IMR-90 (cell line): Measurements from ENCODE around the gene YBX2. TPM values are rescaled to one million over a fixed set of nuclear protein-coding genes. Genes with fewer than 3 reads are reported as not detected.

Experiments
- ATAC-seq: fragments of 200-7000 bp; cut with Tn5 transposase; 2 replicates; pipeline ENCODE4 v1.9.1; 2020; ENCODE audit warnings: low read depth, mild to moderate bottlenecking, moderate library complexity
- BruUV-seq: library from RNA; stranded (reverse); fragments of 400-500 nt; replicated peaks from 2 replicates; lab custom pipeline; 2021; lab: Mats Ljungman, UMichigan
- CTCF ChIA-PET: fragments of 300-600 bp; formaldehyde crosslinking; extraction: SDS; loops from one replicate; lab custom pipeline; 2021; ENCODE audit warnings: antibody characterized with exemption; lab: Yijun Ruan, JAX
- POLR2A ChIA-PET: fragments of 300-600 bp; sonication (Branson Sonifier 250); formaldehyde crosslinking; loops from one replicate; lab custom pipeline; 2022; ENCODE audit warnings: antibody characterized with exemption; ENCODE audit not compliant: unreplicated experiment; lab: Charles Lee
- DNase-seq: peaks from one replicate; pipeline ENCODE4 v3.0.0; 2013
- H2AFZ ChIP-seq: replicated peaks from 2 replicates; pipeline ENCODE3; 2013; ENCODE audit warnings: low read length, mild to moderate bottlenecking; ENCODE audit not compliant: poor library complexity
- H2AK5ac ChIP-seq: 2 replicates; pipeline ENCODE4 v1.6.1; 2013; ENCODE audit warnings: low read depth, low read length, inconsistent platforms
- H2AK9ac ChIP-seq: replicated peaks from 2 replicates; pipeline ENCODE3; 2013; ENCODE audit warnings: mild to moderate bottlenecking, low read depth, low read length, moderate library complexity; ENCODE audit not compliant: poor library complexity
- H2BK120ac ChIP-seq: 2 replicates; pipeline ENCODE4 v1.6.1; 2013; ENCODE audit warnings: low read depth, low read length, inconsistent platforms
- H2BK15ac ChIP-seq: 3 replicates; pipeline ENCODE4 v1.6.1; 2013; ENCODE audit warnings: low read depth, low read length, inconsistent platforms
- H2BK20ac ChIP-seq: 2 replicates; pipeline ENCODE4 v1.6.1; 2013; ENCODE audit warnings: low read depth, mild to moderate bottlenecking, inconsistent platforms, low read length, moderate library complexity
- H2BK5ac ChIP-seq: 2 replicates; pipeline ENCODE4 v1.6.1; 2013; ENCODE audit warnings: mild to moderate bottlenecking, low read depth, low read length, inconsistent platforms; ENCODE audit not compliant: poor library complexity, severe bottlenecking
- H3K14ac ChIP-seq: replicated peaks from 2 replicates; pipeline ENCODE4 v1.6.1; 2013; ENCODE audit warnings: low read depth, low read length, inconsistent platforms
- H3K18ac ChIP-seq: 2 replicates; pipeline ENCODE4 v1.6.1; 2013; ENCODE audit warnings: low read depth, low read length, control low read depth
- H3K23ac ChIP-seq: 2 replicates; pipeline ENCODE4 v1.6.1; 2013; ENCODE audit warnings: low read depth, low read length, inconsistent platforms
- H3K27ac ChIP-seq: 2 replicates; pipeline ENCODE4 v1.5.1; 2013; ENCODE audit warnings: mild to moderate bottlenecking, control low read depth, low read length; ENCODE audit not compliant: insufficient read depth
- H3K27me3 ChIP-seq: 2 replicates; pipeline ENCODE4 v1.6.1; 2013; ENCODE audit warnings: low read length; ENCODE audit not compliant: control insufficient read depth, insufficient read depth
- H3K36me3 ChIP-seq: 2 replicates; pipeline ENCODE4 v1.6.1; 2013; ENCODE audit warnings: low read length, mixed read lengths; ENCODE audit not compliant: control insufficient read depth, insufficient read depth
- H3K4ac ChIP-seq: 2 replicates; pipeline ENCODE4 v1.6.1; 2013; ENCODE audit warnings: low read depth, low read length, inconsistent platforms
- H3K4me1 ChIP-seq: 2 replicates; pipeline ENCODE4 v1.6.1; 2013; ENCODE audit warnings: low read length, mixed read lengths; ENCODE audit not compliant: control insufficient read depth, insufficient read depth
- H3K4me2 ChIP-seq: 2 replicates; pipeline ENCODE4 v1.6.1; 2013; ENCODE audit warnings: low read depth, mild to moderate bottlenecking, control low read depth, low read length, moderate library complexity
- H3K4me3 ChIP-seq: 2 replicates; pipeline ENCODE4 v1.5.1; 2013; ENCODE audit warnings: low read depth, mild to moderate bottlenecking, control low read depth, low read length, moderate library complexity; ENCODE audit not compliant: insufficient read depth
- H3K56ac ChIP-seq: 2 replicates; pipeline ENCODE4 v1.6.1; 2013; ENCODE audit warnings: low read length, inconsistent platforms; ENCODE audit not compliant: insufficient read depth; ENCODE audit errors: extremely low read depth
- H3K79me1 ChIP-seq, 2 experiments: 2 replicates each; pipeline ENCODE4 v1.6.1; 2013; ENCODE audit warnings: low read length in 2 of 2, inconsistent platforms in 1 of 2, low read depth in 1 of 2
- H3K9ac ChIP-seq: 2 replicates; pipeline ENCODE4 v1.6.1; 2013; ENCODE audit warnings: low read depth, low read length, control low read depth
- H3K9me1 ChIP-seq: 2 replicates; pipeline ENCODE4 v1.6.1; 2013; ENCODE audit warnings: low read length, inconsistent platforms; ENCODE audit not compliant: insufficient read depth
- H3K9me3 ChIP-seq: 2 replicates; pipeline ENCODE4 v1.6.1; 2013; ENCODE audit warnings: low read length; ENCODE audit not compliant: control insufficient read depth, insufficient read depth
- H4K20me1 ChIP-seq: 2 replicates; pipeline ENCODE4 v1.6.1; 2013; ENCODE audit warnings: low read length, inconsistent platforms; ENCODE audit not compliant: insufficient read depth
- H4K5ac ChIP-seq: 2 replicates; pipeline ENCODE4 v1.6.1; 2013; ENCODE audit warnings: mild to moderate bottlenecking, low read depth, low read length, control low read depth
- H4K8ac ChIP-seq, 2 experiments: 2 replicates each; pipeline ENCODE4 v1.6.1; 2013; ENCODE audit warnings: low read depth in 2 of 2, low read length in 2 of 2, control low read depth in 1 of 2, inconsistent platforms in 1 of 2
- H4K91ac ChIP-seq: 2 replicates; pipeline ENCODE4 v1.6.1; 2013; ENCODE audit warnings: low read depth, low read length, inconsistent platforms; ENCODE audit not compliant: insufficient read depth
- CHD1 ChIP-seq: IDR thresholded peaks from 2 replicates; pipeline ENCODE4 v1.6.1; 2012; ENCODE audit warnings: low read depth, low read length, improper control_type of control experiment
- ELK1 ChIP-seq: fragments of 150-350 bp; IDR thresholded peaks from 2 replicates; pipeline ENCODE4 v1.6.1; 2016; ENCODE audit warnings: low read depth, mild to moderate bottlenecking, low read length, moderate library complexity, borderline replicate concordance
- WGBS, 2 experiments: methylation state at CpG; one replicate each; pipeline versions ENCODE4 v1.1.5 to v1.1.7; 2013; ENCODE audit warnings: missing lambda C conversion rate in 2 of 2; ENCODE audit not compliant: insufficient read length in 1 of 2; ENCODE audit errors: extremely low coverage in 2 of 2; 5-methylcytosine and 5-hydroxymethylcytosine counted together
- dilution Hi-C: fragments of 300-500 bp; cut with HindIII; formaldehyde crosslinking; loops from one replicate; pipeline ENCODE4 v1.14.3; 2018; ENCODE audit warnings: low sequenced_read_pairs; ENCODE audit not compliant: unreplicated experiment
- in situ Hi-C: fragments of 300-500 bp; cut with MboI; formaldehyde crosslinking; loops from 3 replicates; pipeline ENCODE4 v1.14.3; 2019; ENCODE audit warnings: low sequenced_read_pairs, inconsistent platforms, mixed read lengths
- intact Hi-C: fragments of 100-400 bp; cut with micrococcal nuclease; formaldehyde crosslinking; loops from 2 replicates; pipeline ENCODE4 v1.10.0; 2022
- polyA plus RNA-seq, 3 experiments: library from polyadenylated mRNA; depleted of rRNA; stranded (reverse); fragments of >200 nt; gene quantifications; 2 replicates each; pipeline ENCODE4 v1.2.3, GENCODE V29; 2012; ENCODE audit warnings: low replicate concordance in 1 of 3
- total RNA-seq: library from RNA; depleted of rRNA; stranded (reverse); fragments of >200 nt; gene quantifications from 2 replicates; pipeline ENCODE4 v1.2.3, GENCODE V29; 2012

The YBX2 gene
- total and polyA plus RNA-seq, 2 of the 4 experiments (the other 2 are of a cell fraction), result 0.17 TPM; not detected in 1

- dilution Hi-C loops (no loop called here), in situ Hi-C loops (no loop called here), intact Hi-C loops (no loop called here)
- peaks cover 10% of the 10 kb centered on the region for H3K9me1 ChIP-seq
- ATAC-seq (no peak), DNase-seq (no peak)
- TF ChIP-seq CHD1 (no peak), ELK1 (no peak)
- H2AK9ac ChIP-seq, result no peak overlapping the region
- H3K4me3 ChIP-seq, result peak overlapping the region; percentile 71
- H2AFZ ChIP-seq, result no peak overlapping the region
- H3K18ac ChIP-seq, result no peak overlapping the region
- BruUV-seq, result no TSS peak
- peak overlapping the region; percentile 83 for H3K23ac ChIP-seq
- H3K4me2 ChIP-seq, result peak overlapping the region; percentile 91
- peaks cover 19% of the 10 kb centered on the region for H3K36me3 ChIP-seq
- H3K79me1 ChIP-seq, result peaks cover 7 to 44% of the 10 kb centered on the region in 2 experiments; a peak in 3 of 4 replicates
- H3K9ac ChIP-seq, result peak overlapping the region; percentile 78; the same call in 1 of the 2 replicates
- no peak overlapping the region for H2BK15ac ChIP-seq
- H4K20me1 ChIP-seq, result peaks cover 9% of the 10 kb centered on the region; the same call in 1 of the 2 replicates
- WGBS, 2 experiments, result 67% methylated on average over 1 of the region's 5 CpGs; no CpG with 5 or more reads in 1 of the 2 experiments
- H3K4me1 ChIP-seq, result peaks cover 8% of the 10 kb centered on the region
- peak overlapping the region; percentile 63 to 90; a peak in 3 of 4 replicates for H4K8ac ChIP-seq
- H4K91ac ChIP-seq, result no peak overlapping the region
- H2BK120ac ChIP-seq, result no peak overlapping the region
- H2BK5ac ChIP-seq, result peak overlapping the region; percentile 94
- ChIA-PET POLR2A (no interaction called here), CTCF (no interaction called here)
- H2BK20ac ChIP-seq, result no peak overlapping the region
- peak overlapping the region; percentile 84; the same call in 1 of the 2 replicates for H3K56ac ChIP-seq
- H3K9me3 ChIP-seq, result no peaks in the 10 kb centered on the region
- peak overlapping the region; percentile 43 for H3K4ac ChIP-seq
- no peaks in the 10 kb centered on the region for H3K27me3 ChIP-seq
- H2AK5ac ChIP-seq, result peak overlapping the region; percentile 35; the same call in 1 of the 2 replicates
- no peak overlapping the region for H3K27ac ChIP-seq
- no peak overlapping the region for H4K5ac ChIP-seq
- peak overlapping the region; percentile 64; the same call in 1 of the 2 replicates for H3K14ac ChIP-seq
These were observed 41.4 kb downstream of the YBX2 start for GRCh38 chr17:7253082-7253481.
